GM19351 (cell line): ENCODE results near the gene AHNAK2.

Experiments
- ATAC-seq: cut with Tn5 transposase; IDR thresholded peaks from one replicate; pipeline ENCODE4 v1.9.1; 2021; ENCODE audit warnings: mild to moderate bottlenecking, moderate library complexity; ENCODE audit not compliant: unreplicated experiment

The AHNAK2 gene

GRCh38 chr14:104986487-104987164 lies 8.5 kb upstream of the AHNAK2 start:
- ATAC-seq = no peak

GRCh38 chr14:104985675-104986486 lies 7.7 kb upstream of the AHNAK2 start, which contains the start of gene CLBA1:
CLBA1 (plus strand) TSS chr14:104985788; CDS start chr14:104986432, 644 bp downstream.
- peak; percentile 97 for ATAC-seq

GRCh38 chr14:104984056-104984894 lies 6.1 kb upstream of the AHNAK2 start:
- no peak for ATAC-seq

GRCh38 chr14:104983231-104983721 lies 5.1 kb upstream of the AHNAK2 start:
- no peak for ATAC-seq

- no peak for ATAC-seq
Observed at GRCh38 chr14:104982548-104983230, 4.5 kb upstream of the AHNAK2 start.

- ATAC-seq = no peak
Observed at GRCh38 chr14:104981699-104982541, 3.7 kb upstream of the AHNAK2 start.

- no peak for ATAC-seq
Observed at GRCh38 chr14:104980611-104981531, 2.7 kb upstream of the AHNAK2 start.

- no peak for ATAC-seq
Observed at GRCh38 chr14:104979758-104980610, 1.8 kb upstream of the AHNAK2 start.

- no peak for ATAC-seq
Observed at GRCh38 chr14:104978746-104979691, 845 bp upstream of the AHNAK2 start.

- no peak for ATAC-seq
Observed at GRCh38 chr14:104977008-104977680, 1.0 kb downstream of the AHNAK2 start.

GRCh38 chr14:104976198-104977007 lies 1.8 kb downstream of the AHNAK2 start:
- no peak for ATAC-seq

GRCh38 chr14:104975481-104976197 lies 2.5 kb downstream of the AHNAK2 start:
- ATAC-seq = no peak

- ATAC-seq = no peak
Observed at GRCh38 chr14:104974665-104975390, 3.3 kb downstream of the AHNAK2 start.

GRCh38 chr14:104974146-104974541 lies 4.0 kb downstream of the AHNAK2 start:
- ATAC-seq = no peak
